H1 (cell line): ENCODE measurements around the gene RETSAT. TPM values are rescaled to one million over a fixed set of nuclear protein-coding genes. Genes with fewer than 3 reads are reported as not detected.

ENCODE experiments used
- ASH2L ChIP-seq: fragments of 200-600, 300-600 bp; sonication (generic); IDR thresholded peaks from one replicate; pipeline ENCODE4 v1.7.1; 2017; ENCODE audit warnings: low read length
- BRCA1 ChIP-seq: IDR thresholded peaks from 2 replicates; pipeline ENCODE4 v1.6.1; 2012; ENCODE audit warnings: low read depth, low read length, improper control_type of control experiment
- CBX5 ChIP-seq: fragments of 300-800, 300-1000 bp; sonication (generic); IDR thresholded peaks from 2 replicates; pipeline ENCODE4 v1.7.1; 2016; ENCODE audit warnings: antibody characterized with exemption, low read length, low read depth
- CEBPB ChIP-seq: IDR thresholded peaks from 2 replicates; pipeline ENCODE4 v1.6.1; 2012; ENCODE audit warnings: low read depth, low read length
- CHD1 ChIP-seq: IDR thresholded peaks from 2 replicates; pipeline ENCODE4 v1.6.1; 2012; ENCODE audit warnings: low read depth, low read length, improper control_type of control experiment
- CHD2 ChIP-seq: IDR thresholded peaks from 2 replicates; pipeline ENCODE4 v1.6.1; 2012; ENCODE audit warnings: low read length, improper control_type of control experiment
- CTBP2 ChIP-seq: IDR thresholded peaks from 2 replicates; pipeline ENCODE4 v1.7.0; 2011; ENCODE audit warnings: borderline replicate concordance, mild to moderate bottlenecking, moderate library complexity, mixed read lengths, low read length; ENCODE audit not compliant: insufficient read depth, insufficient read length
- E2F6 ChIP-seq: IDR thresholded peaks from 2 replicates; pipeline ENCODE4 v1.6.1; 2012; ENCODE audit warnings: inconsistent platforms
- EGR1 ChIP-seq: IDR thresholded peaks from 2 replicates; pipeline ENCODE4 v1.6.1; 2011; ENCODE audit warnings: low read depth, low read length, borderline replicate concordance
- EZH2 ChIP-seq: fragments of 200-600 bp; sonication (generic); IDR thresholded peaks from 2 replicates; pipeline ENCODE4 v1.7.1; 2012; ENCODE audit warnings: low read depth, mild to moderate bottlenecking, moderate library complexity, low read length, inconsistent platforms; ENCODE audit not compliant: severe bottlenecking
- JUND ChIP-seq: IDR thresholded peaks from 2 replicates; pipeline ENCODE4 v1.6.1; 2011; ENCODE audit warnings: mild to moderate bottlenecking, improper control_type of control experiment, low read length
- MAFK ChIP-seq: IDR thresholded peaks from 2 replicates; pipeline ENCODE4 v1.6.1; 2012; ENCODE audit warnings: low read depth, mild to moderate bottlenecking, improper control_type of control experiment, low read length
- NRF1 ChIP-seq: IDR thresholded peaks from 2 replicates; pipeline ENCODE4 v1.6.1; 2011; ENCODE audit warnings: mild to moderate bottlenecking, low read depth, low read length, improper control_type of control experiment
- PHF8 ChIP-seq: fragments of 200-600 bp; sonication (generic); conservative IDR thresholded peaks from 2 replicates; pipeline ENCODE4 v1.7.1; 2012; ENCODE audit warnings: low read depth, mild to moderate bottlenecking, inconsistent platforms, low read length, moderate library complexity
- POLR2AphosphoS5 ChIP-seq: IDR thresholded peaks from 2 replicates; pipeline ENCODE4 v1.6.1; 2011; ENCODE audit warnings: low read depth, low read length
- RAD21 ChIP-seq, 2 experiments: IDR thresholded peaks in 1 of 2; conservative IDR thresholded peaks in 1 of 2; 2 replicates each; pipeline ENCODE4 v1.6.1; 2011; ENCODE audit warnings: low read depth in 2 of 2, low read length in 2 of 2, improper control_type of control experiment in 1 of 2, inconsistent platforms in 1 of 2, mild to moderate bottlenecking in 1 of 2, moderate library complexity in 1 of 2
- SIN3A ChIP-seq, 2 experiments: IDR thresholded peaks in 1 of 2; conservative IDR thresholded peaks in 1 of 2; 2 replicates each; pipeline ENCODE4 v1.6.1; 2011 to 2012; ENCODE audit warnings: low read length in 2 of 2, improper control_type of control experiment in 1 of 2, low read depth in 1 of 2, mild to moderate bottlenecking in 1 of 2
- SIX5 ChIP-seq: IDR thresholded peaks from 2 replicates; pipeline ENCODE4 v1.6.1; 2011; ENCODE audit warnings: mild to moderate bottlenecking, low read depth, low read length
- SP4 ChIP-seq: IDR thresholded peaks from 2 replicates; pipeline ENCODE4 v1.6.1; 2012; ENCODE audit warnings: low read length, inconsistent platforms
- SUZ12 ChIP-seq: fragments of 200-600 bp; sonication (generic); IDR thresholded peaks from 2 replicates; pipeline ENCODE4 v1.6.1; 2012; ENCODE audit warnings: mild to moderate bottlenecking, inconsistent platforms, low read length, moderate library complexity, mixed read lengths
- TAF7 ChIP-seq: optimal IDR thresholded peaks from 2 replicates; pipeline ENCODE3; 2011; ENCODE audit warnings: low read depth, mild to moderate bottlenecking, inconsistent platforms, low read length, moderate library complexity, borderline replicate concordance
- TEAD4 ChIP-seq: IDR thresholded peaks from 2 replicates; pipeline ENCODE4 v1.6.1; 2012; ENCODE audit warnings: low read depth, low read length, inconsistent platforms, mixed read lengths
- YY1 ChIP-seq: IDR thresholded peaks from 2 replicates; pipeline ENCODE4 v1.6.1; 2011; ENCODE audit warnings: low read depth, mild to moderate bottlenecking, low read length
- polyA plus RNA-seq, 7 experiments: library from polyadenylated mRNA; depleted of rRNA in 3 of 7; stranded (reverse) in 5 of 7; unstranded in 2 of 7; fragments of >200 nt in 5 of 7; fragments of 200-250 nt in 2 of 7; gene quantifications; 1 replicate in 5 of 7; 2 replicates in 1 of 7; 4 replicates in 1 of 7; pipeline versions ENCODE4 v1.2.1 to v1.2.3, GENCODE V29; 2011 to 2013; ENCODE audit warnings: missing spikeins in 2 of 7, mixed read lengths in 2 of 7
- total RNA-seq: library from RNA; stranded (reverse); fragmentation: NEBNext Ultra II Directional; extraction: Animal tissue kit (Norgen Biotek cat#: 25700); gene quantifications from 2 replicates; pipeline ENCODE4 v1.2.1, GENCODE V29; 2021

Gene RETSAT
- total and polyA plus RNA-seq, 2 of the 8 experiments (the other 6 are each of a cell fraction or from before 2014, with no cell fraction given): 15.8 to 16.7 TPM

GRCh38 chr2:85354286-85355072 is at the start of gene RETSAT, which contains the start of gene ELMOD3 (continued):
- no peak for TF ChIP-seq CTBP2
- no peak for TF ChIP-seq MAFK
- TF ChIP-seq SIX5: peak; percentile 92
- no peak for TF ChIP-seq JUND
- TF ChIP-seq NRF1: peak; percentile 56; the same call in 1 of the 2 replicates
- no peak for TF ChIP-seq TEAD4
- peak; percentile 48; the same call in 1 of the 2 replicates for TF ChIP-seq PHF8
- no peak for TF ChIP-seq E2F6
- no peak for TF ChIP-seq EZH2
- peak; percentile 92 for TF ChIP-seq TAF7
- TF ChIP-seq CBX5: no peak
- no peak for TF ChIP-seq SUZ12
- TF ChIP-seq CHD1: no peak
- no peak for TF ChIP-seq RAD21 (IDR thresholded peaks at IDR 0.05 in 1 of 2, conservative IDR thresholded peaks at IDR 0.05 in 1 of 2; ENCODE audit: low read depth in 2 of 2, low read length in 2 of 2)
- no peak for TF ChIP-seq ASH2L
- no peak for TF ChIP-seq SP4
- no peak; the same call in 1 of the 2 replicates for TF ChIP-seq CEBPB
- TF ChIP-seq POLR2AphosphoS5: peak; percentile 93
- TF ChIP-seq CHD2: peak; percentile 61; the same call in 1 of the 2 replicates
- no peak for TF ChIP-seq EGR1
- TF ChIP-seq SIN3A (conservative IDR thresholded peaks at IDR 0.05 in 1 of 2, IDR thresholded peaks at IDR 0.05 in 1 of 2; ENCODE audit: low read depth in 1 of 2, low read length in 2 of 2): peak; percentile 36 to 95; a peak in 3 of 4 replicates
- TF ChIP-seq BRCA1: no peak
- TF ChIP-seq YY1: no peak
